HG03280 (cell line): ENCODE data around the gene SUSD6.
"Not testable (repeated sequence)": the region's sequence is repeated elsewhere in the genome, so short reads cannot be mapped to it uniquely, and the experiment has no call there.

ENCODE experiments used
- ATAC-seq: cut with Tn5 transposase; IDR thresholded peaks from one replicate; pipeline ENCODE4 v1.9.1; 2021; ENCODE audit warnings: mild to moderate bottlenecking, moderate library complexity; ENCODE audit not compliant: unreplicated experiment

The SUSD6 gene

DNA sequence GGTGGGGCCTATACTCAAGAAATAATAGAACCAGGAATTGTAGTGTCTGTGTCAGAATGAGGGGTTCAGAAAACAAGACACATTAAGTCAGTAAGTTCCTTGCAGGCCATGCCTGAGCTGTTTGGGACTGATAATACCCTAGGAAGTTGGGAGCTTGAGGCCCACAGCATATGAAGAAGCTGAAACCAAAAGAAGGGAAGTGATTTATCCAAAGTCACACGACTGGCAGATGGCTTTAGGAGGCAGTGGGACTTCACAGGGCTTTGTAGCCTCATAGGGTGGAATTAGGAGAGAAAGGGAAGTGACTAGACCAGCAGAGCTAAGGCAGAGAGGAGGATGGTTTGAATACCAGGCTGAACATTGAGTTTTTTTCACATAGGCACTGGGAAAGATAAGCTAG lies 99.0 kb downstream of the SUSD6 start:
- ATAC-seq, result no peak

DNA sequence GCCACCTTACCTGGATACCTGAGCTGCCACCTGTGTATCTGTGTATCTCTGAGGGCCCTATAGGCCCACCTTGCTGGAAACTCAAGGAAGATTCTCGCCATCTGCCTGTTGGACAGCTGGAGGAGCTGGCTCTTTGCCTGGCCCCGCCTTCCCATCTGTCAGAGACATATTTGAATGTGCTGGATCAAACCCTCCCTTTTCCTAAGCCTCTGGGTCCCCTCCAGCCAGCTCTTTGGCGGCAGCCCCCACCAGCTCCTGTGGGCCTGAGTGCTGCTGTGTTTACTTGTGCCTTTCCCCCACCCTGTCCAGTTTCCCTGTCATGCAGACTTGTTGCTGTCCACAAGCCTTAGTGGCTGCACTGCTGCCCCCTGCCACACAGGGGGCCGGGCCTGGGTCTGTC lies 99.7 kb downstream of the SUSD6 start:
- no peak for ATAC-seq

DNA sequence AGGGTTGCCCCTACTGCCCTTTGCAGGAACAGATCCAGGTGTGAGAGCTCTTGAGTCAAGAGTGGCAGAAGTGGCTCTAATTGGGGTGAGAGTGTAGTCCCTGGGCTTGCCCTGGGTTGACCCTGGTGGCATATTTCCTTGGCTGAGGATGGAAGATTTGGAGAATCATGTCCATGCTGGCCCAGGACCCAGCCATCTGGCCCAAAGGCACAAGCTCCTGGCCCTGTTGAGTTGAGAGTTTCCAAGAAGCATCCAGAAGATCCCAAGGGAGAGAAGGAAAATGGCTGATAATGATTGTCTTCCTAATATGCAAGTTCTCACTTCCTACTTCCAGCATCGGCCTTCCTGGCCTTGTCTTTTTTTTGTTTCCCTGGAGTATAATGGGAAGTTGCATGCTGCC lies 100.1 kb downstream of the SUSD6 start:
- no peak for ATAC-seq

DNA sequence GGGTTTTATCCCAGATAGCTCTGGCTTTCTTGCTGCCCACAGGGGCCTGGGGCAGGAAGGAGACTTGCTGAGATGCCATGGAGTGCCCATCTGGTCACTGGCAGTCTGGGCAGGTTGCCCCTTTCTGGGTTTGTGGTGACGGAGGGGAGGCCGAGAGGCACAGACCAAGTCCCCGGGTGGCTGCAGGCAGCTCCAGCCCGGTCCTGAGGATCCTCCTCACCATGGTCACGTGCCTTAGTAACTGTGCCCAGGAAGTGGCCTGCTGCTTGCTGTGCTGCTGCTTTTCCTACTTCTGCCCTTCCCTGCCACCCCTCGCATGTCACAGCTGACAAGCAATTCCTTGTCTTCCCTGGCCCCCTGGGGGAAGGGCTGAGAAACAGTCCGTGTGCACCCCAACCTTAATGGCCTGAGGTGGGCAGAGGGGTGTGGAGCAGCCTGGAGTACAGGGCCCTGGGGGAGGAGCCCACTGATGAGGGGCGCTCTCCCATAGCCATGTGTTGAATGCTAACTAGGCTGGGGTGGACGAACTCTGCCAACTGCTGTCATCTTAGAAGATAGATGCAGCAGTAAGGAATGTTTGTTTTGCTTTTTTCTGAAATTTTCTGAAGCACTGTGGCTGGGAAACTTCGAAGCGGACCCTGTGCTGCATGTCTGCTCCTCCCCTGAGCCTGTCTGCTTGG lies 100.6 kb downstream of the SUSD6 start:
- no peak for ATAC-seq

DNA sequence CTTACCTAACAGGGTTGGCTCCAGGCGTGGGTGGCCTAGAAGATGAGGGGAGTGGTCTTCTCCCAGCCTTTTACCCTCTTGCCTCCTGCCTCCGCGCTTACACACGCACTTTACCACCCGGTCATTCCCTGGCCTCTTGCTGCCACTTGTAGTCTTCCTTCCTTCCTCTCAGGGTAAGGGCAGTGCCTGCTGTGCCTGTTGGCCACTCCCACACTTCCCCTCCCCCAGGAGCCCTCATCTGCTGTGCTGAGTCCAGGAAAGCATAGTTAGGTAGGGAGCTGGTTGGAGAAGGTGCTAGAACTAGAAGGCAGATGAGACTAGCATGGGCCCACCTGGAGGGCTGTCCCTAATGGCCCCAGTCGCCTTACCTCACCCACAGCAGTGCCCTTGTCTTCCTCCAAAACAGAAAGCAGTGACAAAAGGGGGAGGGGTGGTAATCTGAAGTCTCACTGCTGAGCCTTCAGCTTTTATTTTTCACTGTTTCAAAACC lies 101.2 kb downstream of the SUSD6 start:
- no peak for ATAC-seq

DNA sequence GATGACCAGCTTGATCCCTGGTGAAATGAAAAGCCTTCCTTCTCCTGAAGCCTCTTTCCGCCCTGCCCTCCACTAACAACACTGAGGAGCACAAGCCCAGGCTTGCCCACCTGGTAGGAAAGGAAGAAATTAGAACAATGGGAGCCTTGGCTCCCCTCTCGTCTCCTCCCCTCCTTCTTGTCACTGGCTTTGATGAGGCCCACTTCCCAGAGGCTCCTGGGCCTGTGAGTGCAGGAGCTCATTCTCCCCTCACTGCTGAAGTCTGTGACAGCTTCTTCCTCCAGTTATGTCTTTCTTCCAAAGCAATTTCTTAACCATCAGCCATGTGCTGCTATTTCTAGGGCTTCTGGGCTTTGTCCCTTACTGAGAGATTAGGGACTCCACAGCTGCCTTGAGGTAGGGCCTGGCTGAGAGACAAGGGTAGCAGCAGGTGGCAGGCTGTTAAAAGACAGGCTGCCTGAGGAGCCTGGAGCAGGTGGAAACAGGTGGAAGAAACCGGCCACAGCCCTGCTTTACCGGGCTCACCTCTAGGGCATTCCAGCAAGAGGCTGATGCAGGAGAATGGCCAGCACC lies 101.9 kb downstream of the SUSD6 start:
- no peak for ATAC-seq

DNA sequence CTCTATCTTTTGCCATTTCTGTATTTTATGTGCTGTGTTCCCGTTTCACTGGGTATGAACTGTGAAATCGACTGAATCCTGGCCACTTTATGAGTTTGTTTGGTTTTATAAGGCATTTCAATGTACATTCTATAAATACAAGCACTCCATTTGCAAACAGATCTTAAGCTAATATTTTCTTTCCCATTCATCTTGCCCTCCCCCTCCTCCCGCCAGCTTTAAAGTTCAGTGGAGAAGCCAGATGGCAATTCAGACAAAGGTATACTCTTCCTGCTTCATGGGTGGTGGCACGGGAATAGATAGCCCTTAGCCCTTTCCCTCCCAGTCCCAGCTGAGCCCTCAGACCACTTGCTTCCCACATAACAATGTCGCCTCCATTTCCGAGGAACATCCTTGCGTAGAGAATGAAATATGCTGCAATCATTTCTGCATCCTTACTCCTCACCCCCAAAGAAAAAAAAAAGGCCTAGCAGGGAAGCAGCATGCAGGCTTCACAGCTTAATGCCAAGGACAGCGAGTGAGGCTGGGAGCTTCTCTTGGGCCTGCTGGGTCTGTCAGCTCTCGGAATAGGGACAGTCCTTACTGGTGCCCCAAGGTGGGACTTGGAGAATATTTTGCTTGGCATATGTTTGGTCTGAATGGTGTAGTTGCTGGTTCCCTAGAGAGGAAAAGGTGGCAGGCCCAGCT lies 102.7 kb downstream of the SUSD6 start:
- no peak for ATAC-seq

DNA sequence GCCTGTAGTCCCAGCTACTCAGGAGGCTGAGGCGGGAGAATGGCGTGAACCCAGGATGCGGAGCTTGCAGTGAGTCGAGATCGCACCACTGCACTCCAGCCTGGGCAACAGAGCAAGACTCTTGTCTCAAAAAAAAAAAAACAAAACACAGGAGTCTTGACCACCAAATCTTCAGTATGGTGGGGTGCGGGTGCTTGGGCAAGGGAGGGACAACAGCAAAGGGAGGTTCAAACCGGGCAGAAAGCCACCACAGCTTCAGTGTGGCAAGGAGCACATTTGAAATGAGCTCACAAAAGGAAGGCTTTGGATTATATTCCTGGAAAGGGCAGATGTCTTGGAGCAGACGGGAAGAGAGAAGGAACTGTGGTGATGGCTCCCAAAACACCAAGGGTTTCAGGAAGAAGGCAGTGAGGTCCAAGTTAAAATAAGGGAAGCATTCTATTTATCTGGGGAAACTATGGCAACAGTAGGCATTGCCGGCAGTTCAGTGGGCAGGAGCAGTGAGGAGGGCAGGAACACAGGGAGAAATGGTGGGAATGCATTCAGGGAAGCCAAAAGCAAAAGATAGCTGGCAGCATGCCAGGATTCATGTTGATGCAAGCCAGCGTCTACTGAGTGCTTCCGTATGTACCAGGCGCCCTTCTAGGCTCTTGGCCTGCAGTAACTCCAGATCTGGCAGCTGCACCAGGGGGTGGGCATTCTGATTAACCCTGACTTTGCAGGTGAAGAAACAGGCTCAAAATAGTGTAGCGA lies 104.5 kb downstream of the SUSD6 start:
- ATAC-seq, result no peak

DNA sequence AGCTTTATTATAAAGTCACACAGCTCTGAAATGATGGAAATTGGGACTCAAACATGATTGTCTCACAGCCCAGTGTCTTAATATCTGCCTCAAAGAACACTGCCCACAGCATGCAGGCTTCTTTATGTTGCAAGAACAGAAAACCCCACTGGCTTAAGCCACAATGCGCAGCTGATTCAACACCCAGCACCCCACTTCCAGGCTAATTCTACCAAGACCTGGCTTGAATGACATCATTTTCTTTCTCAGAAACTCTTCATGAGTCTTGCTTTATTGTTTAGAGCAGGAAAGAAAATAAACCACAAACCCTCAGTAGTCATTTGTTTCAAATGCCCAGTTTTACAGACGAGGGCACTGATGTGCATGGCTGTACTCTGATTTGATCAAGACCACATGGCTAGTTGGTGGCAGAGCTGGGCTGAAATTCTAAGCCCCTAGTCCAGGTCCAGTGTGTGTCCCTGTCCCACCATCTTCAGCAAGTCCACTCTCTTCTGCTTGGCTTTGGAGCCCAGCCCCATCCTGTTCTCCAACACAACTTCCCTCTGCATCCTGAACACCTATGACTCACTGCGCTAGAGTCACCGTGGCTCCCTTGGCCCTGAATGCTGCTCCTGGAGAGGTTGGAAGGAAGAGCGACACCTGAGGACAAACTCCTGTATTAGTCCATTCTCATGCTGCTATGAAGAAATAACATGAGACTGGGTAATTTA lies 105.2 kb downstream of the SUSD6 start:
- ATAC-seq, result no peak

DNA sequence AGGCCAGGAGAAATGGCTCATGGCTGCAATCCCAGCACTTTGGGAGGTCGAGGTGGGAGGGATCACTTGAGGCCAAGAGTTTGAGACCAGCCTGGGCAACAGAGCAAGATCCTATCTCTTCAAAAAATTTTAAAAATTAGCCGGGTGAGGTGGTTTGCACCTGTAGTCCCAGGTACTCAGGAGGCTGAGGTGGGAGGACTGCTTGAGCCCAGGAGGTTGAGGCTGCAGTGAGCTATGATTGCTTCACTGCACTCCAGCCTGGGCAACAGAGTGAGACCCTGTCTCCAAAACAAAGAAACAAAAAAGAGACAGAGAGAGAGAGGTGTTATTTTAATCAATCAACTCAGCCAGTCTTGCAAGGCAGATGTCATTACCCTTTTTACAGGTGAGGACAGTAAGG lies 107.2 kb downstream of the SUSD6 start:
- ATAC-seq, result not testable (repeated sequence)

DNA sequence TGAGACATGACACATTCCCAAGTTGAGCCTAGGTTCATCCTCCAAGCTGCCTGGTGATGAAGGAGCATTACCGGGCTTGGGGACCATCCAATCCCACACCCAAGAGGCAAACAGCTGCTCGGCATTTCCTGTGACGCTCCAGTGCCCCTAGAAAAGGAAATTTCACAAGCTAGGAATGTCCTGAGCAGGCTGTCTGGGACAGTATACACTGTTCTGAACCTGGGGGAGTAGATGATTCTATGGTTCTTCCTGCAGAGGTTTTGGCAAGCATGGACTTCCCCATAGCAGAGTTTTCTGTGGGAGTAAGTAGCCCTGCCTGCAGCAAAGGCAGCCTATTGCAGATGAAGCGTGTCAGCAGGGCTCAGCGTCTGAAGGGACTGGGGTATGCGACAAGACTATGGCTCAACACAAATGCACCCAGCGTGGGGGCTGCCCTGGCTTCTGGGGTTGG lies 108.1 kb downstream of the SUSD6 start:
- ATAC-seq, result no peak

DNA sequence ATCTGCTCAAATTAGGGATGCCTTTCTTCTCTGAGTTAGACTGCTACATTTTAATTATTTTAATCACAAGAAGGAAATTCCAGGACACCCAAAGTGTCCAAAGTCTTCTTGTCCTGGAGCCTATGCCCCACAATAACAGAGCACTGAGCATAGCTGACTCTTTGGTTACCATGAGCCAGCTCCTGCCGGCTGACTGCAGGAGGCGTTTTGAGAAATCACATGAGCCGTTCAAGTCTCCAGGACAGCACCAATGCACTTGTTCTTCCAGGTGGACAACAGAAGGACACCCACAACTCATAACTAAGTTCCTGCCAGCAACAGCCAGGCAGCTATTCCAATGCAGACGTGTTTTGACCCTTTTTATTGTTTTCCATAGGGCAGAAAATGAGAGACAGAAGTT lies 109.5 kb downstream of the SUSD6 start:
- ATAC-seq, result no peak

DNA sequence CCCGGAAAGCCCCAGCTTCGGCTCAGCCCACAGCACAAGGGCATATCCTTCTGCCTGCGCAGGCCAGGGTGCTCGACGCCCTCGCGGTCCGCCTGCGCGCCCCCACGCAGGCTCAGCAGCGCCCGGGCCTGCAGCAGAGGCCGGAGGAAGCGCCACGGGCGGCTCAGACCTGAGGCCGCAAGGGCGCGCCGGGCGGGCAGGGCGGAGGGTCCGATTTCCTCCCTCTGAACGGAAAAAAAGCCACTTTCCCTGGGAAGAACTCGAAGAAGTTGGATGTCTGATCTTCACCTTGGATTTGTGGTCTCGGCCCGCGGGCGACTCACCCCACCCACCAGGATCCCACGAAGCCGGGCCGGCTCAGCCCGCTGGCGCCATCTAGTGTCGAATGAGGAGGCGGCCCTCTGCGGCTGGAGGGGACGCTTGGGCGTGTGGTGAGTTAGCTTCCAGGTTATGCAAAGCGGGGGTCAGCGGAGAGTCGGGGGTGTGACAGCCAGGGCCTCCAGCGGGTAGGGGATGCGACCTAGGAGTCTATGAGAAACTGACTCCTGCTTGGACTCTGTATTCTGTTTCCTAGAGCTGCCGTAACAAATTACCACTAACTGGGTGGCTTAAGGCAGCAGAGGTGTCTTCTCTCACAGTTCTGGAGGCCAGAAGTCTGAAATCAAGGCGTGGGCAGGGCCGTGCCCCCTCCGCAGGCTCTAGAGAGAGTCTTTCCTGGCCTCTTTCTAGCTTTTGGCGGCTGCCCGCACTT lies 115.5 kb downstream of the SUSD6 start:
- peak; percentile 84 for ATAC-seq

DNA sequence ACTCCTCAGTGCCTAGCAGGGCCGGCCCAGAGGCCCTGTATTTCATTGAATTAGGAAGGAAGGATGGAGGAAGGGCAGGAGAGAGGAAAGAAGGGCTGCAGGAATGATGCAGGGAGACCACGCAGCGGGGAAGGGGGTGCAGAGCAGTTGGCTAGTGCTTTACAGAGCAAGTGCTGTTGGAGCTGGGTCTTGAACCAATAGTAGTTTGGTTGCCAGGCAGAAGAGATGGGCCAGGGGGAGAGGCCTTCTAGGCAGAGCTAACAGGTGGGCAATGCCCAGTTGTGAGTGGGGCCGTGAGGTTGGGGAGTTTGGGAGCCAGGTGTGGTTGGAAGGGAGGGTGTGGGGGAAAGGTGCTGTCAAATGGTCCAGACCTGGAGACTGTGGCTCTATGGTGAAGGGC lies 116.5 kb downstream of the SUSD6 start:
- no peak for ATAC-seq

DNA sequence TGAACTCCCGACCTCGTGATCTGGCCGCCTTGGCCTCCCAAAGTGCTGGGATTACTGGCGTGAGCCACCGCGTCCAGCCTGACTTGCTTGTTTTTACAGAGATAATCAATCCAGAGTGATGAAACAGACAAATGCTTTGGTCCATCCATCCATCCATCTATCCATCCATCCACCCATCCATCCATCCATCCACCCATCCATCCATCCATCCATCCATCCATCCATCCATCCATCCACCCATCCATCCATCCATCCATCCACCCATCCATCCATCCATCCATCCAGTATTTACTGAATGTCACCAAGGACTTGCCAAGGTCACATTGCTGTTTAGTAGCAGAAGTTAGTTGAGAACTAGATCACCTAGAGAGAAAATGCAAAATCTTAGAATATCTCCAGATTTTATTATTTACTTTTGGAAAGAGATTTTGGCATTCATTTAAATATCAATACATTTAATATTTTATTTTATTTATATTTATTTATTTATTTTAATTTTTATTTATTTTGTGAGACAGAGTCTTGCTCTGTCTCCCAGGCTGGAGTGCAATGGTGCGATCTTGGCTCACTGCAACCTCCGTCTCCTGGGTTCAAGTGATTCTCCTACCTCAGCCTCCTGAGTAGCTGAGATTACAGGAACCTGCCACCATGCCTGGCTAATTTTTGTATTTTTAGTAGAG lies 120.7 kb downstream of the SUSD6 start:
- ATAC-seq, result not testable (repeated sequence)

DNA sequence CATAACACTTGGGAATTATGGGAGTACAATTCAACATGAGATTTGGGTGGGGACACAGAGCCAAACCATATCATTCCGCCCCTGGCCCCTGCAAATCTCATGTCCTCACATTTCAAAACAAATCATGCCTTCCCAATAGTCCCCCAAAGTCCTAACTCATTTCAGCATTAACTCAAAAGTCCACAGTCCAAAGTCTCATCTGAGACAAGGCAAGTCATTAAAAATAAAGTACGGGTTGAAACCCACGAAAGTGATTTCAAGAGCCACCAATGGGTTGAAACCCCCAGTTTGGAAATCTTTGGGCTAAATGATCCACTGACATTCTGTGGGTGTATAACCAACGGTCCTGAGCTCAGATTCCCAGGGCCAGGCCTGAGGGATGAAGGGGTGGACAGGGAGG lies 125.0 kb downstream of the SUSD6 start:
- not testable (repeated sequence) for ATAC-seq

DNA sequence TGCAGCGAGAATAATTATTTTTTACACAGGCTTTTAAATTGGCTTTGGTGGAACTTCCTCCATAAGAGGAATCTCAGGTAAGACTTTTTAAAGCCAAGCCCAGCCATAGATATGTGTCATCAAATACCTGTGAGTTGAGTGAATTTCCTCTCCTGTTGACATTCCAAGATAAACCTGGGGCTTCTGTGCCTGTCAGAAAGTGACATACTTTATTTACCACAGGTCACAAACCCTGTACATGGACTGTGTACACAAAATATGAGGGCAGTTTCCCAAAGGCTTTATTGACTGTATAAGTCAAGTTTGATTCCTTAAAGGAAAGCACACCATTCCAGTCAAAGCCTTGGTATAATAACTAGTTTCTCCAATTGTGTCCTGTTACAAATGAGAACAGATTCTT lies 129.7 kb downstream of the SUSD6 start:
- no peak for ATAC-seq

DNA sequence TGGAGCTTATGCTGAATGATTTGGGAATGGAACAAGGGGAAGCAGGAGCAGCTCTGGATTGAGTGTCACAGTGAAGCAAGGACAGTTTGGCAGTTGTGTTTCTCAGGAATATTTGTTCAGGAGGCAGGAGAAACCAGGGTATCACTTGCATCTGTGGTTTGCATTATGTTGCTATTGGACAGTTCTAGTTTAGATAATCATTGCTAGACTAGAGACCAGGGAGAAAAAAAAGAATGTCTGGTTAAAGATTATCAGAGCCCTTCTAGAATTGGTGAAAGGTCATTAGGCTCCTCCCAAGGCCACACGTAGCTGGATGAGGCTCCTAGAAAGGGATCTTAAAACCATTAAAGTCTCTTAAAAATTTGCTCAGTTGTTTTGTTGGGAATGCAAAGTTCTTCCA lies 138.6 kb downstream of the SUSD6 start:
- no peak for ATAC-seq

DNA sequence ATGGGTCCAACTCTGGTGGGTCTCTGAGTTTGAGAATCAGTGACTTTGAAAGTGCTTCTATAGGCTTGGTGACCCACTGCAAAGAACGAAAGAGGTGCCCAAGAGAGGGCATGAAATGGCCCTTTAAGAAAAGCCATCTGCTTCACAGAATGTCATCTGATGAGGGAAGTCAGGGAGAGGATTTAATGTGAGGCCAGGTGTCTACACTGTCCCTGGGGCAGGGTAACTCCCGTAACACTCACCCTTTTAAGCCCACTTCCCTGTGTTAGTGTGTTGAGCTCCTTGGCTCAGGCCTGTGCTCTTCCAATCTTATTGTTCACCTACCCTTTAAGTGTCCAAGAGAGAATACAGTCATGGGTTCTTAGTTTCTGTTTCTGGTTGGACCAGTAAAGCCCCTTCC lies 139.1 kb downstream of the SUSD6 start:
- no peak for ATAC-seq

DNA sequence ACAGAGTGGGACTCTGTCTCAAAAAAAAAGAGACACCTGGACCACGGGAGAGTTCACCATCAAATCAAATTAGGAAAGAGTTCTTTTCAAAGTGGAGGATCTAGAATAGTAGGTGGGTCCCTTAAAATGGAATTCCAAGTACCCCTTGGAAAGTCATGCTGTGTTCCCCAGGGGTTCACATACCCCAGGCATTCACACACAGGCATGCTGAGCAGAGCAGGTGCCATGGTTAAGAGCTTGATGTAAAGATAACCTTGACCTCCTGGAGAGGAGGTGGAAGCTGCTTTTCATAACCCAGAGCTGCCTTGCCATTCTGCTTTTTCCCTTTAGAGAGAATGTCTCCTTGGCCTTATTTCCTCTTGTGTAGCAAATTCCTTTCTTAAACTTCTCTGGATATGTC lies 141.4 kb downstream of the SUSD6 start:
- no peak for ATAC-seq
